Measurements from ENCODE around the gene WDR45B.

GRCh38 chr17:82638183-82638773 lies 10.0 kb downstream of the WDR45B start:
- TF ChIP-seq CTCF (IDR thresholded peaks at IDR 0.05) (no peak), POLR2A (IDR thresholded peaks at IDR 0.05) (no peak)
